Mucosa of descending colon (tissue), 3 donors: ENCODE measurements around the gene IGIP. TPM values are rescaled to one million over a fixed set of nuclear protein-coding genes. Genes with fewer than 3 reads are reported as not detected.

ENCODE experiments used
- ATAC-seq: fragments of 200-7000 bp; cut with Tn5 transposase; one replicate; pipeline ENCODE4 v1.9.1; 2020; ENCODE audit warnings: mild to moderate bottlenecking, moderate library complexity
- DNase-seq, 3 donors: peaks; one replicate each; pipeline ENCODE4 v3.0.0-alpha.2; 2020
- H3K36me3 ChIP-seq: fragments of 200-600 bp; one replicate; pipeline ENCODE4 v1.8.0; 2021; ENCODE audit warnings: low read depth, mild to moderate bottlenecking
- H3K4me1 ChIP-seq: fragments of 200-600 bp; one replicate; pipeline ENCODE4 v1.8.0; 2021; ENCODE audit warnings: low read depth, mild to moderate bottlenecking
- H3K4me3 ChIP-seq: fragments of 200-600 bp; one replicate; pipeline ENCODE4 v1.8.0; 2021; ENCODE audit warnings: mild to moderate bottlenecking
- H3K9me3 ChIP-seq: fragments of 200-600 bp; one replicate; pipeline ENCODE4 v1.8.0; 2021; ENCODE audit warnings: mild to moderate bottlenecking
- intact Hi-C, 2 donors: fragments of 100-400 bp; cut with DNase I in 1 of 2; cut with micrococcal nuclease in 1 of 2; formaldehyde crosslinking; loops; one replicate each; pipeline versions ENCODE4 v1.11.0 to v1.11.1; 2022; cut with DNase I, micrococcal nuclease
- total RNA-seq, 3 donors: library from RNA; stranded (reverse); fragmentation: NEBNext Ultra II Directional in 2 of 3; extraction: Animal tissue kit (Norgen Biotek cat#: 25700) in 2 of 3; gene quantifications; one replicate each; pipeline versions ENCODE4 v1.2.1 to v1.2.4, GENCODE V29; 2021 to 2023
- TF ChIP-seq, protein P1 (sequence below): fragments of 200-600 bp; IDR thresholded peaks from one replicate; pipeline ENCODE4 v1.8.0; 2022; ENCODE audit warnings: antibody characterized with exemption, mild to moderate bottlenecking
- donor health status: DM: no; HTN: no; CAD: no; lungs with moderate emphysema.
- donor health status: DM: no; HTN: no; CAD: no.
- donor health status: DM: no; HTN: yes; CAD: no.

IGIP gene
- total RNA-seq, 3 donors from 2014 or later: 8.1 to 25.1 (median 9.8) TPM

DNA sequence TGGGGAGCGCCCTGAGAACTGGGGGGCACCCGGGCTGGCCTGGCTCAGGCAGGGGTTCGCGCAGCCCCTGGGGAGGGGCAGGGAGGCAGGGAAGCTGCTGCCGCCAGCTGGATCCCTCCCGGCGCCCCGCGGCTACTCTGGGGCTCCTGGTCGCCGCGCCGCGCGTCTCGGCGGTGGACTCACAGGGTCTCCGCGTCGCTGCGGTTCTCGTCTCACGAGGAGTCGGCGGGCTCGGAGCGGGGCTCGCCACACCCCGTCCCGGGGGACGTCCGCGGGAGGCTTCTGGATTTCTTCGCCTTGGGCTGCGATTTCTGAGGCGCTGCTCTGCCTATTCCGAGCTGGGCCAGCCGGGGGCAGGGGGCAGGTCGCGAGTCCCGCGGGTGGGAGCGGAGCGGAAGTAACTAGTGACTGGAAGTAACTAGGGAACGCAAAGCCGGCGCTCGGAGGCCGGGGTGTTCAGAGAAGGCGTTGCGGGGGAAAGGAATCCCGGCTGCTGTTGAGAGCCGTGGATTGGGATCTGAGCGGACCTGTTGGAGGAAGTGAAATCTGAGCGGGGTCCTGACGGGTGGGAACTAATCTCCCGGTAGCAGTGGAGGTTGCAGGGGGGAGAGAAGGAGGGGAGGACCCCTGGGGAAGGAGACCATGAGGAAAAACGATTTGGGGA is 49.8 kb downstream of the IGIP start:
- H3K9me3 ChIP-seq: no peaks in the 10 kb centered on the region
- intact Hi-C loops: no loop called here
- DNase-seq (peak; percentile 80 to 90 (median 86)), ATAC-seq (peak; percentile 67)
- H3K4me3 ChIP-seq: peak overlapping the region; percentile 84
- H3K36me3 ChIP-seq: no peaks in the 10 kb centered on the region
- TF ChIP-seq, protein P1, sequence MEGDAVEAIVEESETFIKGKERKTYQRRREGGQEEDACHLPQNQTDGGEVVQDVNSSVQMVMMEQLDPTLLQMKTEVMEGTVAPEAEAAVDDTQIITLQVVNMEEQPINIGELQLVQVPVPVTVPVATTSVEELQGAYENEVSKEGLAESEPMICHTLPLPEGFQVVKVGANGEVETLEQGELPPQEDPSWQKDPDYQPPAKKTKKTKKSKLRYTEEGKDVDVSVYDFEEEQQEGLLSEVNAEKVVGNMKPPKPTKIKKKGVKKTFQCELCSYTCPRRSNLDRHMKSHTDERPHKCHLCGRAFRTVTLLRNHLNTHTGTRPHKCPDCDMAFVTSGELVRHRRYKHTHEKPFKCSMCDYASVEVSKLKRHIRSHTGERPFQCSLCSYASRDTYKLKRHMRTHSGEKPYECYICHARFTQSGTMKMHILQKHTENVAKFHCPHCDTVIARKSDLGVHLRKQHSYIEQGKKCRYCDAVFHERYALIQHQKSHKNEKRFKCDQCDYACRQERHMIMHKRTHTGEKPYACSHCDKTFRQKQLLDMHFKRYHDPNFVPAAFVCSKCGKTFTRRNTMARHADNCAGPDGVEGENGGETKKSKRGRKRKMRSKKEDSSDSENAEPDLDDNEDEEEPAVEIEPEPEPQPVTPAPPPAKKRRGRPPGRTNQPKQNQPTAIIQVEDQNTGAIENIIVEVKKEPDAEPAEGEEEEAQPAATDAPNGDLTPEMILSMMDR: no peak
- peaks cover 28% of the 10 kb centered on the region for H3K4me1 ChIP-seq

DNA sequence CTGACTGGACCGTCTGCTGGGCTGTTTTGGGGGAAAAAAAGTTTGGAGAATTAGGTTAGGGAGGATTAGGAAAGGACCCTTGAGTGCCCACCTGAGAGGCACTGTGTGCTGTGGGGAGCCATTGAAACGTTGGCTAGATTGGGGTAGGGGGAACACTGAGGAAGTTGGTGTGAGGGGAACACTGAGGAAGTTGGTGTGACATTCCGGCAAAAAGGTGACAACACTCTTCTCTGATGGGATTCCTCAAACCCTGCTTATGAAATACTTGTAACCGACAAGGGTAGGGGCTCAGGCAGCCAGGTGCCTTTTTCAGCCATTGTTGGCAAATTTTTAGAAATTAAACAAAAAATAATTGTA is 50.3 kb downstream of the IGIP start:
- no peaks in the 10 kb centered on the region for H3K9me3 ChIP-seq
- no peaks in the 10 kb centered on the region for H3K36me3 ChIP-seq
- intact Hi-C loops: no loop called here
- DNase-seq (no peak), ATAC-seq (no peak)
- H3K4me1 ChIP-seq: peaks cover 33% of the 10 kb centered on the region
- TF ChIP-seq, protein P1: no peak
- H3K4me3 ChIP-seq: peak overlapping the region; percentile 84

DNA sequence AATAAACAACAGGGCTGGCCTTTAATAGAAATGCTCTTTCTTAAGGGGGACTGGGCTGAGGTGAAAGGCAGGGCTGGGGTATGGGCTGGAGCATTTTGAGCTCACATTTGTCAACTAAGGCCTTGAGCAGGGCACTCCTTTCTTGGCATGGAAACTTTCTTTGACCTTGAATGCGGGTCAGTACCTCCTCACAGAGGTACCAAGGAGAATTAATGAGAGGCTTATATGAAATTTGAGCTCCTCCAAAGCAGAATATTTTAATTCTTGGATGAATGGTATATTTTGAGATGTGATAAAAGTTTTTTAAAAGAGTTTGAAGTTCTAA is 52.3 kb downstream of the IGIP start:
- H3K4me3 ChIP-seq: no peak overlapping the region
- TF ChIP-seq, protein P1: no peak
- peaks cover 53% of the 10 kb centered on the region for H3K4me1 ChIP-seq
- H3K36me3 ChIP-seq: no peaks in the 10 kb centered on the region
- no peak for ATAC-seq
- DNase-seq: no peak
- intact Hi-C loops: no loop called here
- H3K9me3 ChIP-seq: no peaks in the 10 kb centered on the region

DNA sequence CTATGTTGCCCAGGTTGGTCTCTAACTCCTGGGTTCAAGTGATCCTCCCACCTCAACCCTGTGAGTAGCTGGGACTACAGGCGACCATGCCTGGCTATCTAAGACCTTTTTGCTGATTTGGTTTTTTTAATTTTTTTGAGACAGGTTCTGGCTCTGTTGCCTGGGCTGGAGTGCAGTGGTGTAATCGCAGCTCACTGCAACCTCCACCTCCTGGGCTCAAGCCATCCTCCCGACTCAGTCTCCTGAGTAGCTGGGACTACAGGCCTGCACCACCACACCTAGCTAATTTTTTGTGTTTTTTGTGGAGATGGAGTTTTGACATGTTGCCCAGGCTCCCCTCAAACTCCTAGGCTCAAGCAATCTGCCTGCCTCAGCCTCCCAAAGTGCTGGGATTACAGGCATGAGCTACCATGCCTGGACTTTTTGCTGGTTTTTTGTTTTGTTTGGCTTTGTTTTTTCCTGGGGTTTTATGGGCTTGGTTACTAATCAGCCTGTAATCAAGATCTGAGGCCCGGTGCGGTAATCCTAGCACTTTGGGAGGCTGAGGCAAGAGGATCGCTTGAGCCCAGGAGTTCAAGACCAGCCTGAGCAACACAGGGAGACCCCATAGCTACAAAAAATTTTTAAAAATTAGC is 52.9 kb downstream of the IGIP start:
- peaks cover 59% of the 10 kb centered on the region for H3K4me1 ChIP-seq
- H3K36me3 ChIP-seq: no peaks in the 10 kb centered on the region
- H3K9me3 ChIP-seq: no peaks in the 10 kb centered on the region
- no peak for ATAC-seq
- H3K4me3 ChIP-seq: no peak overlapping the region
- intact Hi-C loops: no loop called here
- DNase-seq: no peak
- TF ChIP-seq, protein P1: no peak

Other genes starting within 250 kb of the IGIP start
- 1 to 10 TPM in 1 of 3 donors, under 1 TPM in 2; 0.52 to 7.3 (median 0.89) TPM for gene NRG2, start 82.6 kb upstream of the IGIP start, total RNA-seq
- gene PURA, start 11.8 kb upstream of the IGIP start, total RNA-seq: 10 to 100 TPM; 17.3 to 49.4 (median 18.4) TPM
- 100 to 1,000 TPM in 2 of 3 donors, 10 to 100 TPM in 1; 76.3 to 175 (median 136) TPM for gene CYSTM1, start 49.3 kb downstream of the IGIP start, total RNA-seq
- 10 to 100 TPM; 33.5 to 48.0 (median 35.9) TPM for gene PFDN1, start 177.2 kb downstream of the IGIP start, total RNA-seq
- gene HBEGF, start 220.7 kb downstream of the IGIP start, total RNA-seq: 10 to 100 TPM in 2 of 3 donors, 1 to 10 TPM in 1; 8.8 to 15.7 (median 13.1) TPM
- under 1 TPM in 2 of 3 donors, not detected in 1; 0.23 to 0.46 TPM for gene SLC4A9, start 234.3 kb downstream of the IGIP start, total RNA-seq